Epithelial cell of proximal tubule (primary cell): ENCODE measurements around the gene SHLD1. TPM values are rescaled to one million over a fixed set of nuclear protein-coding genes. Genes with fewer than 3 reads are reported as not detected.
A peak's percentile ranks its signal among the peaks of the same experiment; 100 is the strongest.

Source experiments
- DNase-seq: peaks from one replicate; pipeline ENCODE4 v3.0.0-alpha.2; 2011; ENCODE audit warnings: low read depth
- H3K4me3 ChIP-seq: 2 replicates; pipeline ENCODE4 v1.5.1; 2011; ENCODE audit warnings: low read depth, mild to moderate bottlenecking, low read length
- total RNA-seq: library from RNA; depleted of rRNA; stranded (reverse); fragments of >200 nt; gene quantifications from 2 replicates; pipeline ENCODE4 v1.2.3, GENCODE V29; 2015
- TF ChIP-seq, protein P1 (sequence below): conservative IDR thresholded peaks from 2 replicates; pipeline ENCODE4 v1.5.1; 2012; ENCODE audit warnings: low read depth, mild to moderate bottlenecking, low read length

The SHLD1 gene
- total RNA-seq, 1 donor from 2014 or later, result 1.3 TPM

DNA sequence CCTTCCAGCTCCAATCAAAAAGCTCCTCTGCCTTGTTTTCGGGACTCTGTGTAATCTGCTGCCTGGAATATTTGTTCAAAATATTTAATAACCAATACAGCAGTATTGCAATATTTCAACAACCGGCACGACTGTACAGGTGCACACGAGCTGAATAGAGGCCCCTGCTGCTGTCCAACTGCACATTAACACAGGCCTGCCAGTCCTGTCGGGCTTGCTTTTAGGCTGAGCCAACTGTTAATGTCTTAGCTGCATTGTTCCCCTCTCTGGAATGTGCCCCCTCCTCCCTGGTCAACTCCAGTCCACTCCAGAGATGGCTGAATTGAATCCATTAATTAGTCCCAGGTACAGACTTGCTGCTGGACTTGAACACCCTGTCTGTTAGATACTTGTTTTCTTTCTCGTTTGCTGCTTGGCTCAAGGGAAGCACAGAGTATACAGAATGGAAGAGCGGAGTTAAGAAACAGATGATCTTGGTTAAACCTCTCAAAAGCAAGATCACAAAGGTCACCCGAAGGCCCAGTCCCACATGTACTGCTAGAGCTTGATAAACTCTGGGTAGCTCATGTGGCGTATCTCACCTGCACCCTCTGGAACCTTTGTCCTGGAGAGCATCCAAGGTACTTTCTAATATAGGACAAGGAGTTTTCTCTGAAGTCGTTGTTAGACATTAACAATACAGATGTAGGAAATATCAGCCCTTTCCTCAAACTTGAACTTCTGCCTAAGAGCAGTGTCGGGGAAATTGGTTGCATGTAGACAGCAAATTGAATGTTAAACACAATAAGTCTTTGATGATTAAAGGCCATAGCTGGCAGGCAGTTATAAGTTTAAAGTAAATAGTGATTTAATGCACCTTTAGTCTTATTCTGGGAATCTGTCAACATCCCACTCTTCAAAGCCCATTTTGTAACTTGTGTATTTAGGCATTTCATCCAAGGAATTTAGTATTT is 31.9 kb downstream of the SHLD1 start:
- no peak for DNase-seq
- TF ChIP-seq, protein P1, sequence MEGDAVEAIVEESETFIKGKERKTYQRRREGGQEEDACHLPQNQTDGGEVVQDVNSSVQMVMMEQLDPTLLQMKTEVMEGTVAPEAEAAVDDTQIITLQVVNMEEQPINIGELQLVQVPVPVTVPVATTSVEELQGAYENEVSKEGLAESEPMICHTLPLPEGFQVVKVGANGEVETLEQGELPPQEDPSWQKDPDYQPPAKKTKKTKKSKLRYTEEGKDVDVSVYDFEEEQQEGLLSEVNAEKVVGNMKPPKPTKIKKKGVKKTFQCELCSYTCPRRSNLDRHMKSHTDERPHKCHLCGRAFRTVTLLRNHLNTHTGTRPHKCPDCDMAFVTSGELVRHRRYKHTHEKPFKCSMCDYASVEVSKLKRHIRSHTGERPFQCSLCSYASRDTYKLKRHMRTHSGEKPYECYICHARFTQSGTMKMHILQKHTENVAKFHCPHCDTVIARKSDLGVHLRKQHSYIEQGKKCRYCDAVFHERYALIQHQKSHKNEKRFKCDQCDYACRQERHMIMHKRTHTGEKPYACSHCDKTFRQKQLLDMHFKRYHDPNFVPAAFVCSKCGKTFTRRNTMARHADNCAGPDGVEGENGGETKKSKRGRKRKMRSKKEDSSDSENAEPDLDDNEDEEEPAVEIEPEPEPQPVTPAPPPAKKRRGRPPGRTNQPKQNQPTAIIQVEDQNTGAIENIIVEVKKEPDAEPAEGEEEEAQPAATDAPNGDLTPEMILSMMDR, result no peak
- H3K4me3 ChIP-seq, result no peak overlapping the region

DNA sequence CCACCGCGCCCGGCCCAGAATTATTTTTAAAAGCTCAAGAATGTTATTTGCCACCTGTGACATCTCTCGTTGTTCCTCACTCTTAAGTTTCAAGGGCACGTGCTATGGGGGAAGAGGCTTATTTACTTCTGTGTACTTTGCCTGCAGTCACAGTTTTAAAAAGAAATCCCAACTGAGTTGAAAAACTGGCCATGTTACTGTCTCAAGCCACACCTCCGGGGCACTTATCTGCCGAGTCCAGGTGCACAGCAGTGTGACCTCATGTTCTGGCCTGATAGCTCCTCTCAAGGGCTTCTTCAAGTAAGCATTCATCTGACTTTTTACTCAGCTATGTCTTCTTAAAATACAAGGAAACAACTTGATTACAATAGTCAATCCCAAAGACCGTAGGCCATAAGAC is 34.5 kb downstream of the SHLD1 start:
- no peak for DNase-seq
- TF ChIP-seq, protein P1, result no peak
- no peak overlapping the region for H3K4me3 ChIP-seq

GRCh38 chr20:5785146-5785545 is 34.9 kb downstream of the SHLD1 start:
- H3K4me3 ChIP-seq, result no peak overlapping the region
- TF ChIP-seq, protein P1, result no peak
- DNase-seq, result no peak

DNA sequence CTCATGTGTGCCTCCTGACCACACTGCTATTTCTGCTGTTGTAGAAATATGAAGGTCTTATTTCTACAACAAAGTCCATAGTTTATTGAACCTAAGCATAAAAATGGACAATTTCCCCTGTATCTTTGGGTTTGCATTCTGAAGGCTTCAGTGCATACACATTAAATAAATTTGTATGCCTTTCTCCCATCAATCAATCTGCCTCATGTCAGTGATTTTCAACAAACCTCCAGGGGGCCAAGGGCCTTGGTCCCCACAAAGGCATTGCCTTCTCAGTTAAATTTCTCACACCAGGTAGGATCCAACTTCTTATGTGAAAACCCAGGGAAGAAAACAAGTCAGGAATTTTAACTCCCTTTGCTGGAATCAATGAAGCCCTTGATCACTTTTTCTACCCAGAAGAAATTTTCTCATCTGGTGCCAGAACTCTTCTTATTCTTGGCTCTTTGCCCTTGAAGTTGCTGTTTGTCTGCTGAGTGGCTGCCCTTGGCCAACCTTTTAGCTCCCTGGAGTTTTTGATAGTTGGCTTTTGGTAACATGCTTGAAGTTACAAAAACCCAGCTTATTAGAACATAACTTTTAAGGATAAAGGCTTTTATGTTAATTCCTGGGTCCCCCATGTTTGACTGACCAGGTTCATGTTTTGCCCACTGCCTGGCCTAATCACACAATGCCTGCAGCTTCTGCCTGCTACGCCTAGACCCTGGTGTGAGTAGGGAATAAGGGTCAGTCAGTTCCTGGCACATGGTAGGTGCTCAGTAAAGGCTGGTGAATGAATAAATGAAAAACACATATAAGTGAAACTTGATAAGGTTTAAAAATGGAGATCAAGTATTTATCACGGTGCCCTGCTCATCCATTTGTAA is 37.0 kb downstream of the SHLD1 start:
- H3K4me3 ChIP-seq, result no peak overlapping the region
- DNase-seq, result no peak
- TF ChIP-seq, protein P1, result peak; percentile 30

DNA sequence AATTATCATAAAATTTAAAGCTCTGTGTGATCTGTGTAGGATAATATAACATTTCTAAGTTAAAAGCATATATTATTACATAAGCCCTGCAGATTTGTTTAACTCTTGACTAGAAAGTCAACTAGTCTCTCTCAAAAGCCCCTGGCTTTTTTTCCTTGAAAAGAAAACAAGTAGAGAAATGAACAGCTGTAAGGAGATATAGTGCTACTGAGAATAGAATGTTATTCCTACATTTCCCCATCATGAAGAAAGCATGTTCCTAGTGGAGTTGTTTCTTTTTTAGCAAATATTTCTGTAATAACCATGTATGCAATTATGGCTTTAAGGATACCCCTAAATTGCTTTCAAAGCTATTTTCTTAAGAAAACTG is 37.6 kb downstream of the SHLD1 start:
- no peak overlapping the region for H3K4me3 ChIP-seq
- TF ChIP-seq, protein P1, result no peak
- no peak for DNase-seq

DNA sequence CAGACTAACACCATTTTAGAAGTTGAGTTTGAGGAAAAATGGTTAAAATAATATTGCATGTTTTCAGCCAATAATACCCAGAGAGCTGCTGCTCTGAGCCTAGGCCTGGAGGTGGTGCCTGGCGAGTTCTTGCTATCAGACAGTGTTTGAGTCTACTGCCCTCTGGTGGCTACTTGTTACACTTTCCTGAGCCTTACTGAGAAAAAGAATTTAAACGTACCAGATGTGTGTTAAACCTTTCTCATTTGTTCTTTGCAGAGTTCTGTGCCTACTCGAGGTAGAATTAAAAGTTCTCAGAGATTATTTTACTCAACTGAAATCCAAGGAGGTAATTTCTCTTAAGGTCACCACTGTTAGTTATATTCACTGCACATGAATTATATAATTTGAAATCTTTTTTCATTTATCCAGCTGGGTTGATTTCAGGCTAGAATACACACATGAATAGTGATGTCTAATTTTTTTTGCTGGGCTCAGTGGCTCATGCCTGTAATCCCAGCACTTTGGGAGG is 38.2 kb downstream of the SHLD1 start:
- H3K4me3 ChIP-seq, result no peak overlapping the region
- DNase-seq, result no peak
- TF ChIP-seq, protein P1, result peak; percentile 88
